K562 (cell line): Measurements from ENCODE around the gene DHDH.

ENCODE experiments used
- CTCF ChIP-seq, 3 experiments: IDR thresholded peaks in 2 of 3; conservative IDR thresholded peaks in 1 of 3; 2 replicates each; pipeline ENCODE4 v1.5.1; 2011 to 2012; ENCODE audit warnings: low read length in 3 of 3, mild to moderate bottlenecking in 3 of 3, control low read depth in 2 of 3, improper control_type of control experiment in 1 of 3, inconsistent platforms in 1 of 3, low read depth in 1 of 3, mixed read lengths in 1 of 3, moderate library complexity in 1 of 3; ENCODE audit not compliant: insufficient read depth in 2 of 3
- EGR1 ChIP-seq: fragments of 450-650 bp; conservative IDR thresholded peaks from 2 replicates; pipeline ENCODE4 v1.6.1; 2017; ENCODE audit warnings: mild to moderate bottlenecking
- EP300 ChIP-seq: IDR thresholded peaks from 2 replicates; pipeline ENCODE4 v1.6.1; 2012; ENCODE audit warnings: low read length, improper control_type of control experiment
- NFRKB ChIP-seq: fragments of 450-650 bp; IDR thresholded peaks from 2 replicates; pipeline ENCODE4 v1.6.1; 2016; ENCODE audit warnings: low read depth
- ZKSCAN3 ChIP-seq: fragments of 250-450 bp; sonication (Bioruptor Pico); IDR thresholded peaks from 2 replicates; pipeline ENCODE4 v1.4.0; 2020
- TF ChIP-seq, protein P1 (sequence below), 2 experiments: fragments of 450-650 bp; formaldehyde crosslinking in 1 of 2; IDR thresholded peaks; 2 replicates each; pipeline versions ENCODE4 v1.4.0 to v1.6.1; 2014 to 2020; ENCODE audit warnings: mild to moderate bottlenecking in 2 of 2, borderline replicate concordance in 1 of 2, low read depth in 1 of 2

DNA sequence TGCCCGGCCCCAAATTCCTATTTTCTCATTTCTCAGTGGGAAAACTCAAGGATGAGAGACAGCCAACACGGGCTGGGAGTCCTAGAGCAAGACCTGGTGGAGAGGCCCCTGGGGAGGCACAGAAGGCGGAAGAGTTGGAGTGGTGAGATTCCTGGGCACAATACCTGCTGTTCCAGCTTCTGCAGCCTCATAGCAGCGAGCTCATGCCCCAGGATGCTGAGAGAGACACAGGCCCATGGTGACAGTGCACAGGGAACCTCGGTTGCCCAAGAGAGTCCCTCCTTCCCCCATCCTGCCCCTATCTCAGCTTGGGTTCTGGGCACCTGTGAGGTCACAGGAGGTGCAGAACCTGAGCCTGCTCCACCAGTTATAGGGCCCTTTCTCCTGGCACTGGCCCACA lies 36.3 kb upstream of the DHDH start:
- TF ChIP-seq EGR1 (no peak), CTCF (IDR thresholded peaks at IDR 0.05 in 2 of 3, conservative IDR thresholded peaks at IDR 0.05 in 1 of 3; ENCODE audit: insufficient read depth in 2 of 3, low read depth in 1 of 3, low read length in 3 of 3) (no peak), EP300 (no peak), ZKSCAN3 (CRISPR knock-in tag) (no peak), NFRKB (no peak)
- TF ChIP-seq, protein P1, sequence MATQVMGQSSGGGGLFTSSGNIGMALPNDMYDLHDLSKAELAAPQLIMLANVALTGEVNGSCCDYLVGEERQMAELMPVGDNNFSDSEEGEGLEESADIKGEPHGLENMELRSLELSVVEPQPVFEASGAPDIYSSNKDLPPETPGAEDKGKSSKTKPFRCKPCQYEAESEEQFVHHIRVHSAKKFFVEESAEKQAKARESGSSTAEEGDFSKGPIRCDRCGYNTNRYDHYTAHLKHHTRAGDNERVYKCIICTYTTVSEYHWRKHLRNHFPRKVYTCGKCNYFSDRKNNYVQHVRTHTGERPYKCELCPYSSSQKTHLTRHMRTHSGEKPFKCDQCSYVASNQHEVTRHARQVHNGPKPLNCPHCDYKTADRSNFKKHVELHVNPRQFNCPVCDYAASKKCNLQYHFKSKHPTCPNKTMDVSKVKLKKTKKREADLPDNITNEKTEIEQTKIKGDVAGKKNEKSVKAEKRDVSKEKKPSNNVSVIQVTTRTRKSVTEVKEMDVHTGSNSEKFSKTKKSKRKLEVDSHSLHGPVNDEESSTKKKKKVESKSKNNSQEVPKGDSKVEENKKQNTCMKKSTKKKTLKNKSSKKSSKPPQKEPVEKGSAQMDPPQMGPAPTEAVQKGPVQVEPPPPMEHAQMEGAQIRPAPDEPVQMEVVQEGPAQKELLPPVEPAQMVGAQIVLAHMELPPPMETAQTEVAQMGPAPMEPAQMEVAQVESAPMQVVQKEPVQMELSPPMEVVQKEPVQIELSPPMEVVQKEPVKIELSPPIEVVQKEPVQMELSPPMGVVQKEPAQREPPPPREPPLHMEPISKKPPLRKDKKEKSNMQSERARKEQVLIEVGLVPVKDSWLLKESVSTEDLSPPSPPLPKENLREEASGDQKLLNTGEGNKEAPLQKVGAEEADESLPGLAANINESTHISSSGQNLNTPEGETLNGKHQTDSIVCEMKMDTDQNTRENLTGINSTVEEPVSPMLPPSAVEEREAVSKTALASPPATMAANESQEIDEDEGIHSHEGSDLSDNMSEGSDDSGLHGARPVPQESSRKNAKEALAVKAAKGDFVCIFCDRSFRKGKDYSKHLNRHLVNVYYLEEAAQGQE (IDR thresholded peaks at IDR 0.05; ENCODE audit: borderline replicate concordance) = no peak
- TF ChIP-seq, protein P1 (CRISPR knock-in tag; IDR thresholded peaks at IDR 0.05; ENCODE audit: low read depth) = no peak
